NCI-H146 treated with DMSO at 0.1 percent for 48 hours (cell line): ENCODE measurements around the gene DDX60.
"Not testable (repeated sequence)": the region's sequence is repeated elsewhere in the genome, so short reads cannot be mapped to it uniquely, and the experiment has no call there.

Experiments
- DNase-seq: peaks from one replicate; lab custom pipeline; 2025; ENCODE audit not compliant: unreplicated experiment; lab: John Stamatoyannopoulos, UW

DDX60 gene

GRCh38 chr4:168213511-168213910 lies 105.0 kb downstream of the DDX60 start:
- not testable (repeated sequence) for DNase-seq

GRCh38 chr4:168212656-168213055 lies 105.9 kb downstream of the DDX60 start:
- no peak for DNase-seq

- DNase-seq: no peak
These were observed 109.5 kb downstream of the DDX60 start for GRCh38 chr4:168208957-168209614.

- DNase-seq: no peak
These were observed 115.2 kb downstream of the DDX60 start for GRCh38 chr4:168203233-168203911.

- no peak for DNase-seq
These were observed 117.9 kb downstream of the DDX60 start for GRCh38 chr4:168200685-168201084.

GRCh38 chr4:168199260-168199957 lies 119.1 kb downstream of the DDX60 start:
- DNase-seq: no peak

- DNase-seq: no peak
These were observed 120.6 kb downstream of the DDX60 start for GRCh38 chr4:168197926-168198325.

- no peak for DNase-seq
These were observed 129.8 kb downstream of the DDX60 start for GRCh38 chr4:168188754-168189153.

GRCh38 chr4:168183717-168184571 lies 134.6 kb downstream of the DDX60 start:
- no peak for DNase-seq

- no peak for DNase-seq
These were observed 140.9 kb downstream of the DDX60 start for GRCh38 chr4:168177546-168178149.

GRCh38 chr4:168174308-168174707 lies 144.2 kb downstream of the DDX60 start:
- no peak for DNase-seq

GRCh38 chr4:168167714-168168284 lies 150.8 kb downstream of the DDX60 start:
- no peak for DNase-seq
